ENCODE measurements around the gene KRTAP12-4. TPM values are rescaled to one million over a fixed set of nuclear protein-coding genes. Genes with fewer than 3 reads are reported as not detected.
"Not testable (repeated sequence)": the region's sequence is repeated elsewhere in the genome, so short reads cannot be mapped to it uniquely, and the experiment has no call there.

Gene KRTAP12-4
- total and polyA plus RNA-seq, 7 donors, result not detected

GRCh38 chr21:44628707-44629391 is 25.6 kb downstream of the KRTAP12-4 start:
- no peak overlapping the region for H3K4me3 ChIP-seq
- ATAC-seq (no peak), DNase-seq (no peak)
- peaks cover 0 to 16% (median 0%) of the 10 kb centered on the region in 3 donors for H3K27me3 ChIP-seq (ENCODE audit: insufficient read depth in 3 of 3, low read length in 2 of 3)
- H3K27ac ChIP-seq, result no peak overlapping the region
- intact Hi-C loops (cut with DNase I), result no loop called here
- no peaks in the 10 kb centered on the region for H3K4me1 ChIP-seq
- TF ChIP-seq CTCF (IDR thresholded peaks at IDR 0.05), result no peak
- 55 to 65% (median 61%) methylated on average over 16 to 18 of the region's 18 CpGs for WGBS, 3 donors
- peaks cover 11% of the 10 kb centered on the region for H3K9me3 ChIP-seq
- H3K36me3 ChIP-seq (ENCODE audit: insufficient read depth in 1 of 2, low read depth in 1 of 2), result no peaks in the 10 kb centered on the region

- intact Hi-C loops (cut with DNase I); H3K36me3 ChIP-seq (ENCODE audit: insufficient read depth in 1 of 2, low read depth in 1 of 2); DNase-seq; H3K4me3 ChIP-seq; H3K4me1 ChIP-seq; H3K27ac ChIP-seq; ATAC-seq: not testable (repeated sequence)
- peaks cover 0 to 13% (median 0%) of the 10 kb centered on the region in 3 donors for H3K27me3 ChIP-seq (ENCODE audit: insufficient read depth in 3 of 3, low read length in 2 of 3)
- H3K9me3 ChIP-seq, result peaks cover 19% of the 10 kb centered on the region
- WGBS, 3 donors, result 9 to 21% (median 17%) methylated on average over 14 to 15 of the region's 15 CpGs
These were observed 26.6 kb downstream of the KRTAP12-4 start for GRCh38 chr21:44627831-44628233.

- H3K27ac ChIP-seq; intact Hi-C loops (cut with DNase I); H3K4me1 ChIP-seq; H3K36me3 ChIP-seq (ENCODE audit: insufficient read depth in 1 of 2, low read depth in 1 of 2); DNase-seq; H3K4me3 ChIP-seq; ATAC-seq: not testable (repeated sequence)
- WGBS, 3 donors, result 42 to 49% (median 49%) methylated on average over 13 to 18 of the region's 20 CpGs
- Histone ChIP-seq H3K27me3 (ENCODE audit: insufficient read depth in 3 of 3, low read length in 2 of 3) (peaks cover 0 to 13% (median 0%) of the 10 kb centered on the region in 3 donors), H3K9me3 (peaks cover 18% of the 10 kb centered on the region)
These were observed 27.2 kb downstream of the KRTAP12-4 start for GRCh38 chr21:44627181-44627822.

GRCh38 chr21:44626673-44627143 is 27.8 kb downstream of the KRTAP12-4 start, which contains the start of gene KRTAP10-9:
Gene KRTAP10-9 (plus strand): TSS chr21:44627093. CDS start chr21:44627172, 79 bp downstream.
- Histone ChIP-seq H3K36me3 (ENCODE audit: insufficient read depth in 1 of 2, low read depth in 1 of 2) (no peaks in the 10 kb centered on the region), H3K27ac (no peak within 1 kb of the TSS), H3K9me3 (peaks cover 14% of the 10 kb centered on the region), H3K4me1 (no peaks in the 10 kb centered on the region), H3K27me3 (ENCODE audit: insufficient read depth in 3 of 3, low read length in 2 of 3) (peaks cover 0 to 13% (median 0%) of the 10 kb centered on the region in 3 donors), H3K4me3 (no peak within 1 kb of the TSS)
- intact Hi-C loops (cut with DNase I), result no loop called here
- no peak for TF ChIP-seq CTCF (IDR thresholded peaks at IDR 0.05)
- 44 to 51% (median 48%) methylated on average over 6 to 7 of the region's 7 CpGs for WGBS, 3 donors
- ATAC-seq, result no peak
- no peak for DNase-seq

GRCh38 chr21:44626262-44626661 is 28.2 kb downstream of the KRTAP12-4 start:
- Histone ChIP-seq H3K9me3 (peaks cover 14% of the 10 kb centered on the region), H3K27ac (no peak overlapping the region), H3K4me1 (no peaks in the 10 kb centered on the region), H3K4me3 (no peak overlapping the region), H3K27me3 (ENCODE audit: insufficient read depth in 3 of 3, low read length in 2 of 3) (peaks cover 0 to 13% (median 0%) of the 10 kb centered on the region in 3 donors), H3K36me3 (ENCODE audit: insufficient read depth in 1 of 2, low read depth in 1 of 2) (no peaks in the 10 kb centered on the region)
- WGBS, 3 donors, result 60 to 66% (median 64%) methylated on average over 10 of the region's 10 CpGs
- no peak for TF ChIP-seq CTCF (IDR thresholded peaks at IDR 0.05)
- DNase-seq (peak in 1 of 2 donors; percentile 47), ATAC-seq (no peak)
- intact Hi-C loops (cut with DNase I), result no loop called here
